ENCODE results near the gene ZNF280B. TPM values are rescaled to one million over a fixed set of nuclear protein-coding genes. Genes with fewer than 3 reads are reported as not detected.
"Not testable (repeated sequence)": the region's sequence is repeated elsewhere in the genome, so short reads cannot be mapped to it uniquely, and the experiment has no call there.

ZNF280B gene
- total RNA-seq, 1 donor from 2014 or later, result 5.0 TPM

DNA sequence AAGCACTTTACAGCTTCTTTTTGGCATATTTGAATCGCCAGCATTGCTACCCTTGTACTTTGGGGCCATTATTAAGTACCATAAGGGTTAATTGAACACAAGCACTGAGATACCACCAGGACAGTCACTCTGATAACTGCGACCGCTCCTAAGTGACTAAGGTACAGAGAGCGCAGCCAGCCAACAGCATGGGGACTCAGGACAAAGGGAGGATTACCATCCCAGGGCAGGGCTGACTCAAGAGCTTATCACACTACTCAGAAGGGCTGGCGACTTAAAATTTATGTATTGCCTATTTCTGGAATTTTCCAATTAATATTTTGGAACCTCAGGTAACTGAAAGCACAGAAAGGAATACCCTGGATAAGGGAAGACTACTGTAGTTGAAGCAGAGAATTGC, 11.0 kb upstream of the ZNF280B start:
- TF ChIP-seq, protein P1, sequence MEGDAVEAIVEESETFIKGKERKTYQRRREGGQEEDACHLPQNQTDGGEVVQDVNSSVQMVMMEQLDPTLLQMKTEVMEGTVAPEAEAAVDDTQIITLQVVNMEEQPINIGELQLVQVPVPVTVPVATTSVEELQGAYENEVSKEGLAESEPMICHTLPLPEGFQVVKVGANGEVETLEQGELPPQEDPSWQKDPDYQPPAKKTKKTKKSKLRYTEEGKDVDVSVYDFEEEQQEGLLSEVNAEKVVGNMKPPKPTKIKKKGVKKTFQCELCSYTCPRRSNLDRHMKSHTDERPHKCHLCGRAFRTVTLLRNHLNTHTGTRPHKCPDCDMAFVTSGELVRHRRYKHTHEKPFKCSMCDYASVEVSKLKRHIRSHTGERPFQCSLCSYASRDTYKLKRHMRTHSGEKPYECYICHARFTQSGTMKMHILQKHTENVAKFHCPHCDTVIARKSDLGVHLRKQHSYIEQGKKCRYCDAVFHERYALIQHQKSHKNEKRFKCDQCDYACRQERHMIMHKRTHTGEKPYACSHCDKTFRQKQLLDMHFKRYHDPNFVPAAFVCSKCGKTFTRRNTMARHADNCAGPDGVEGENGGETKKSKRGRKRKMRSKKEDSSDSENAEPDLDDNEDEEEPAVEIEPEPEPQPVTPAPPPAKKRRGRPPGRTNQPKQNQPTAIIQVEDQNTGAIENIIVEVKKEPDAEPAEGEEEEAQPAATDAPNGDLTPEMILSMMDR (conservative IDR thresholded peaks at IDR 0.05), result no peak
- Mint-ChIP-seq H3K9me3 (no peaks in the 10 kb centered on the region), H3K36me3 (no peaks in the 10 kb centered on the region), H3K4me3 (no peak overlapping the region), H3K27me3 (peaks cover 39% of the 10 kb centered on the region), H3K27ac (no peak overlapping the region), H3K4me1 (ENCODE audit: unreplicated experiment) (no peaks in the 10 kb centered on the region)
- no peak for DNase-seq (ENCODE audit: extremely low spot score, unreplicated experiment)

DNA sequence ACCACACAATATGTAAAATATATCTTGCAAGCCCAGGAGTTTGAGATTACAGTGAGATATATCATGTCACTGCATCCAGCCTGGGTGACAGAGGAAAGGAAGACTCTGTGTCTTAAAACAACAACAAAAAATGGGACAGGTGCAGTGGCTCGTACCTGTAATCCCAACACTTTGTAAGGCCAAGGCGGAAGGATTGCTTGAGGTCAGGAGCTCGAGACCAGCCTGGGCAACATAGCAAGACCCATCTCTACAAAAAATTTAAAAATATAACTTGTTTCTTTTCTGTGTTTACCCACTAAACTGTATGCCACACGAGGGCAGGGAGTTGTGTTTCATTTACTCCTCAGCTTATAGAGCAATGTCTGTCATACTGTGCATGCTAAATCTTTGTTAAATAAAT, 8.4 kb upstream of the ZNF280B start:
- Mint-ChIP-seq H3K4me1 (ENCODE audit: unreplicated experiment) (no peaks in the 10 kb centered on the region), H3K9me3 (no peaks in the 10 kb centered on the region), H3K27ac (no peak overlapping the region), H3K27me3 (peaks cover 48% of the 10 kb centered on the region), H3K36me3 (no peaks in the 10 kb centered on the region), H3K4me3 (no peak overlapping the region)
- DNase-seq (ENCODE audit: extremely low spot score, unreplicated experiment), result no peak
- TF ChIP-seq, protein P1 (conservative IDR thresholded peaks at IDR 0.05), result no peak

- TF ChIP-seq, protein P1 (conservative IDR thresholded peaks at IDR 0.05), result no peak
- Mint-ChIP-seq H3K4me3 (no peak overlapping the region), H3K27me3 (peaks cover 54% of the 10 kb centered on the region)
These were observed 7.3 kb upstream of the ZNF280B start for GRCh38 chr22:22515890-22516289.

DNA sequence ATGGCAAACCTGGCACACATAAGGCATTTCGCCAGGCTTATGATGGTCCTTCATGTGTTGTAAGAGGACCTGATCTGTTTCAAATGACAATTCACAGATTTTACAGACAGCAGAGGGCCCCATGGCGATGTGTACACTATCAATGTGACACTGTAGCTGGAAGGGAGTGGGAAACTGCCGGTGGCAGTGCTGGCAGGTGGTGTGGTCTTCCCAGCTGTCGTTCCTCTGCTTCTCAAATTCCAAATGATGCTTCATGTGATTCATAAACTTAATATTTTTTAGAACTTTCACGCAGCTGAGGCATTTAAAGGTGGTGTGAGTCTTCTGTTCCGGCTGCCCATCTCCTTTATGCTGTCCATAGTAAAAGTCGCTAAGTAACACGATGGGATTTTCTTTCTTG, 5.9 kb upstream of the ZNF280B start:
- H3K4me3 Mint-ChIP-seq; H3K27ac Mint-ChIP-seq; H3K36me3 Mint-ChIP-seq; H3K4me1 Mint-ChIP-seq (ENCODE audit: unreplicated experiment); DNase-seq (ENCODE audit: extremely low spot score, unreplicated experiment); H3K9me3 Mint-ChIP-seq: not testable (repeated sequence)
- peaks cover 52% of the 10 kb centered on the region for H3K27me3 Mint-ChIP-seq

More at GRCh38 chr22:22515890-22516289, 7.3 kb upstream of the ZNF280B start:
- Mint-ChIP-seq H3K27ac (no peak overlapping the region), H3K36me3 (no peaks in the 10 kb centered on the region), H3K9me3 (peaks cover 5% of the 10 kb centered on the region), H3K4me1 (ENCODE audit: unreplicated experiment) (no peaks in the 10 kb centered on the region)
- no peak for DNase-seq (ENCODE audit: extremely low spot score, unreplicated experiment)

- Mint-ChIP-seq H3K36me3 (no peaks in the 10 kb centered on the region), H3K4me1 (ENCODE audit: unreplicated experiment) (no peaks in the 10 kb centered on the region), H3K9me3 (peaks cover 10% of the 10 kb centered on the region), H3K4me3 (no peak overlapping the region), H3K27ac (no peak overlapping the region), H3K27me3 (peaks cover 51% of the 10 kb centered on the region)
- DNase-seq (ENCODE audit: extremely low spot score, unreplicated experiment), result no peak
- TF ChIP-seq, protein P1 (conservative IDR thresholded peaks at IDR 0.05), result no peak
These were observed 5.1 kb upstream of the ZNF280B start for GRCh38 chr22:22513619-22514018.

- H3K9me3 Mint-ChIP-seq, result peaks cover 10% of the 10 kb centered on the region
- H3K27me3 Mint-ChIP-seq, result peaks cover 52% of the 10 kb centered on the region
- no peak for DNase-seq (ENCODE audit: extremely low spot score, unreplicated experiment)
- TF ChIP-seq, protein P1 (conservative IDR thresholded peaks at IDR 0.05), result no peak
- H3K4me3 Mint-ChIP-seq, result no peak overlapping the region
- no peak overlapping the region for H3K27ac Mint-ChIP-seq
- H3K36me3 Mint-ChIP-seq, result no peaks in the 10 kb centered on the region
- peaks cover 1% of the 10 kb centered on the region for H3K4me1 Mint-ChIP-seq (ENCODE audit: unreplicated experiment)
These were observed 4.4 kb upstream of the ZNF280B start for GRCh38 chr22:22512951-22513350.

GRCh38 chr22:22510833-22511232, 2.3 kb upstream of the ZNF280B start:
- H3K4me3 Mint-ChIP-seq; DNase-seq (ENCODE audit: extremely low spot score, unreplicated experiment); H3K27ac Mint-ChIP-seq; H3K36me3 Mint-ChIP-seq; H3K4me1 Mint-ChIP-seq (ENCODE audit: unreplicated experiment): not testable (repeated sequence)
- H3K9me3 Mint-ChIP-seq, result peaks cover 10% of the 10 kb centered on the region
- H3K27me3 Mint-ChIP-seq, result peaks cover 46% of the 10 kb centered on the region

DNA sequence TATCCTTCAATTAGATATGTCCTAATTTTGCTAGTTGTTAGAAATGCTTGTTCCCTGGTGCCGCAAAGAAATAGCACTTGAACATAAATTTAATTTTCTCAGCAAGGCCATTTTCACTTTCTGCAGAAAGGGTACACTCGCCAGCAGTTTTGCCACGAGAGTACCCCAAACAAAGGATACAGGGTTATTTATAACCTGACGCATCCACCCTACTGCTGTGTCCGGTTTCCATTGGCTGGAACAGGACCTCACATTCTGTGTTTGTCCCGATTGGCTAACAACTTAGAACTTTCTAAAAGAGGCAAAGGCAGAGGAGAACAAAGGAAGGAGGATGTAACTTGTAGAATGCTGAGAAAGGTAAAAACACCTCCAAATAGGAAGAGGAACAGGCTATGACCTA, 1.4 kb upstream of the ZNF280B start:
- H3K27me3 Mint-ChIP-seq, result peaks cover 37% of the 10 kb centered on the region
- DNase-seq (ENCODE audit: extremely low spot score, unreplicated experiment); H3K4me1 Mint-ChIP-seq (ENCODE audit: unreplicated experiment); H3K27ac Mint-ChIP-seq; H3K4me3 Mint-ChIP-seq: not testable (repeated sequence)
- H3K36me3 Mint-ChIP-seq, result peaks cover 14% of the 10 kb centered on the region
- H3K9me3 Mint-ChIP-seq, result peaks cover 10% of the 10 kb centered on the region
